ENCODE data around the gene PCDHB9. TPM values are rescaled to one million over a fixed set of nuclear protein-coding genes. Genes with fewer than 3 reads are reported as not detected.
"Not testable (repeated sequence)": the region's sequence is repeated elsewhere in the genome, so short reads cannot be mapped to it uniquely, and the experiment has no call there.

Gene PCDHB9
- polyA plus RNA-seq, 1 donor = 2.9 TPM

- not testable (repeated sequence) for DNase-seq (ENCODE audit: low read depth)
Measured at GRCh38 chr5:141188682-141189081, 1.7 kb downstream of the PCDHB9 start.

GRCh38 chr5:141189131-141189530, 2.2 kb downstream of the PCDHB9 start:
- DNase-seq (ENCODE audit: low read depth) = not testable (repeated sequence)

GRCh38 chr5:141192110-141192725, 5.3 kb downstream of the PCDHB9 start, which contains the start of gene PCDHB10:
TSS of gene PCDHB10 (plus strand) at chr5:141192353. CDS start at chr5:141192553, 200 bp downstream.
- DNase-seq (ENCODE audit: low read depth) = no peak

- DNase-seq (ENCODE audit: low read depth) = not testable (repeated sequence)
Measured at GRCh38 chr5:141194332-141194731, 7.4 kb downstream of the PCDHB9 start.

- DNase-seq (ENCODE audit: low read depth) = no peak
Measured at GRCh38 chr5:141196363-141196762, 9.4 kb downstream of the PCDHB9 start.

- DNase-seq (ENCODE audit: low read depth) = no peak
Measured at GRCh38 chr5:141199359-141200235, 12.6 kb downstream of the PCDHB9 start, which contains the start of gene PCDHB11. TSS of gene PCDHB11 (plus strand) at chr5:141199627. CDS start at chr5:141199775, 148 bp downstream.

GRCh38 chr5:141201126-141201525, 14.2 kb downstream of the PCDHB9 start:
- DNase-seq (ENCODE audit: low read depth) = not testable (repeated sequence)

GRCh38 chr5:141201646-141202045, 14.7 kb downstream of the PCDHB9 start:
- not testable (repeated sequence) for DNase-seq (ENCODE audit: low read depth)

GRCh38 chr5:141208478-141208877, 21.5 kb downstream of the PCDHB9 start, which contains the start of gene PCDHB12:
TSS of gene PCDHB12 (plus strand) at chr5:141208719. CDS start at chr5:141208908, 189 bp downstream.
- DNase-seq (ENCODE audit: low read depth) = no peak

GRCh38 chr5:141210281-141210680, 23.3 kb downstream of the PCDHB9 start:
- DNase-seq (ENCODE audit: low read depth) = not testable (repeated sequence)

- not testable (repeated sequence) for DNase-seq (ENCODE audit: low read depth)
Measured at GRCh38 chr5:141210849-141211248, 23.9 kb downstream of the PCDHB9 start.

- DNase-seq (ENCODE audit: low read depth) = not testable (repeated sequence)
Measured at GRCh38 chr5:141213656-141214339, 26.8 kb downstream of the PCDHB9 start, which contains the start of gene PCDHB13. TSS of gene PCDHB13 (plus strand) at chr5:141213919. CDS start at chr5:141214124, 205 bp downstream.

- not testable (repeated sequence) for DNase-seq (ENCODE audit: low read depth)
Measured at GRCh38 chr5:141214583-141214982, 27.6 kb downstream of the PCDHB9 start.

- DNase-seq (ENCODE audit: low read depth) = not testable (repeated sequence)
Measured at GRCh38 chr5:141215504-141215903, 28.5 kb downstream of the PCDHB9 start.

GRCh38 chr5:141216035-141216434, 29.1 kb downstream of the PCDHB9 start:
- not testable (repeated sequence) for DNase-seq (ENCODE audit: low read depth)

GRCh38 chr5:141223112-141223783, 36.3 kb downstream of the PCDHB9 start, which contains the start of gene PCDHB14:
TSS of gene PCDHB14 (plus strand) at chr5:141223343. CDS start at chr5:141223506, 163 bp downstream.
- peak; percentile 8 for DNase-seq (ENCODE audit: low read depth)

- not testable (repeated sequence) for DNase-seq (ENCODE audit: low read depth)
Measured at GRCh38 chr5:141224844-141225243, 37.9 kb downstream of the PCDHB9 start.

- DNase-seq (ENCODE audit: low read depth) = not testable (repeated sequence)
Measured at GRCh38 chr5:141225421-141225820, 38.5 kb downstream of the PCDHB9 start.

GRCh38 chr5:141234109-141234667, 47.2 kb downstream of the PCDHB9 start:
- DNase-seq (ENCODE audit: low read depth) = no peak

- DNase-seq (ENCODE audit: low read depth) = not testable (repeated sequence)
Measured at GRCh38 chr5:141235922-141236321, 49.0 kb downstream of the PCDHB9 start.
